ENCODE measurements around the gene MBLAC1.
A peak's percentile ranks its signal among the peaks of the same experiment; 100 is the strongest.

The MBLAC1 gene

GRCh38 chr7:100157334-100158228 is 30.8 kb downstream of the MBLAC1 start:
- no peaks in the 10 kb centered on the region for H3K9me3 ChIP-seq
- peak overlapping the region; percentile 71 to 80 for H3K27ac ChIP-seq
- no peak for TF ChIP-seq CTCF (IDR thresholded peaks at IDR 0.05)
- peaks cover 12 to 43% (median 31%) of the 10 kb centered on the region in 3 donors for H3K36me3 ChIP-seq
- no peaks in the 10 kb centered on the region for H3K27me3 ChIP-seq
- H3K4me3 ChIP-seq, result peak overlapping the region; percentile 74 to 87
- DNase-seq, result peak in 1 of 2 donors; percentile 51
- peaks cover 0 to 24% (median 18%) of the 10 kb centered on the region in 4 donors for H3K4me1 ChIP-seq
- intact Hi-C loops (cut with DNase I; ENCODE audit: low total_unique reads), result no loop called here

- peaks cover 0 to 24% (median 18%) of the 10 kb centered on the region in 4 donors for H3K4me1 ChIP-seq
Observed at GRCh38 chr7:100158229-100159098, 31.7 kb downstream of the MBLAC1 start, which contains the start of gene TRAPPC14. TRAPPC14 (minus strand) TSS chr7:100158723; CDS start chr7:100158499, 224 bp downstream.

GRCh38 chr7:100159099-100159623 is 32.4 kb downstream of the MBLAC1 start:
- Histone ChIP-seq H3K27me3 (no peaks in the 10 kb centered on the region), H3K36me3 (peaks cover 11 to 27% (median 21%) of the 10 kb centered on the region in 3 donors), H3K4me1 (peaks cover 0 to 24% (median 18%) of the 10 kb centered on the region in 4 donors), H3K27ac (peak overlapping the region; percentile 71 to 80), H3K4me3 (peak overlapping the region; percentile 74 to 87), H3K9me3 (no peaks in the 10 kb centered on the region)
- intact Hi-C loops (cut with DNase I; ENCODE audit: low total_unique reads), result no loop called here
- no peak for TF ChIP-seq CTCF (IDR thresholded peaks at IDR 0.05)
- no peak for DNase-seq

More at GRCh38 chr7:100158229-100159098, 31.7 kb downstream of the MBLAC1 start, which contains the start of gene TRAPPC14:
- H3K36me3 ChIP-seq, result peaks cover 12 to 34% (median 28%) of the 10 kb centered on the region in 3 donors
- H3K27ac ChIP-seq, result peak within 1 kb of the TSS; percentile 71 to 80
- TF ChIP-seq CTCF (IDR thresholded peaks at IDR 0.05), result no peak
- no peaks in the 10 kb centered on the region for H3K27me3 ChIP-seq
- no peaks in the 10 kb centered on the region for H3K9me3 ChIP-seq
- peak; percentile 92 to 94 for DNase-seq
- peak within 1 kb of the TSS; percentile 74 to 87 for H3K4me3 ChIP-seq
- intact Hi-C loops (cut with DNase I; ENCODE audit: low total_unique reads), result no loop called here

GRCh38 chr7:100160067-100160466 is 33.3 kb downstream of the MBLAC1 start:
- no peak overlapping the region for H3K4me3 ChIP-seq
- peaks cover 2 to 18% (median 15%) of the 10 kb centered on the region in 3 donors for H3K36me3 ChIP-seq
- no peaks in the 10 kb centered on the region for H3K9me3 ChIP-seq
- no peaks in the 10 kb centered on the region for H3K27me3 ChIP-seq
- intact Hi-C loops (cut with DNase I; ENCODE audit: low total_unique reads), result no loop called here
- TF ChIP-seq CTCF (IDR thresholded peaks at IDR 0.05), result no peak
- H3K27ac ChIP-seq, result no peak overlapping the region
- H3K4me1 ChIP-seq, result peaks cover 0 to 22% (median 18%) of the 10 kb centered on the region in 4 donors
- DNase-seq, result no peak

- peaks cover 0 to 4% of the 10 kb centered on the region in 2 donors for H3K27me3 ChIP-seq
- no peak overlapping the region for H3K4me3 ChIP-seq
- H3K36me3 ChIP-seq, result no peaks in the 10 kb centered on the region
- TF ChIP-seq CTCF (IDR thresholded peaks at IDR 0.05), result no peak
- peaks cover 0 to 21% (median 11%) of the 10 kb centered on the region in 4 donors for H3K4me1 ChIP-seq
- H3K27ac ChIP-seq, result no peak overlapping the region
- intact Hi-C loops (cut with DNase I; ENCODE audit: low total_unique reads), result no loop called here
- no peaks in the 10 kb centered on the region for H3K9me3 ChIP-seq
- no peak for DNase-seq
Observed at GRCh38 chr7:100163006-100163531, 36.3 kb downstream of the MBLAC1 start.
